Smooth muscle cell (in vitro differentiated cells): Measurements from ENCODE around the gene EMD. TPM values are rescaled to one million over a fixed set of nuclear protein-coding genes. Genes with fewer than 3 reads are reported as not detected.
A peak's percentile ranks its signal among the peaks of the same experiment; 100 is the strongest.

ENCODE experiments used
- DNase-seq: peaks from one replicate; lab custom pipeline; 2025; ENCODE audit not compliant: unreplicated experiment; lab: John Stamatoyannopoulos, UW
- H2AFZ ChIP-seq: fragments of 200-600 bp; sonication (generic); 2 replicates; pipeline ENCODE4 v1.6.0; 2016; ENCODE audit warnings: antibody characterized with exemption, low read depth, mild to moderate bottlenecking
- H3F3A ChIP-seq: fragments of 200-600 bp; sonication (generic); 2 replicates; pipeline ENCODE4 v1.6.0; 2017; ENCODE audit warnings: antibody characterized with exemption, low read depth
- H3K27ac ChIP-seq: fragments of 200-600 bp; sonication (generic); 2 replicates; pipeline ENCODE4 v1.5.1; 2016; ENCODE audit warnings: low read depth, mild to moderate bottlenecking
- H3K27me3 ChIP-seq: fragments of 200-600 bp; sonication (generic); 2 replicates; pipeline ENCODE4 v1.6.1; 2016; ENCODE audit warnings: low read depth, mild to moderate bottlenecking
- H3K36me3 ChIP-seq: fragments of 200-600 bp; sonication (generic); 2 replicates; pipeline ENCODE4 v1.5.1; 2016; ENCODE audit warnings: low read depth
- H3K4me1 ChIP-seq: fragments of 200-600 bp; sonication (generic); 2 replicates; pipeline ENCODE4 v1.5.1; 2016; ENCODE audit warnings: low read depth
- H3K4me2 ChIP-seq: fragments of 200-600 bp; sonication (generic); 2 replicates; pipeline ENCODE4 v1.6.0; 2016; ENCODE audit warnings: mild to moderate bottlenecking
- H3K4me3 ChIP-seq: fragments of 200-600 bp; sonication (generic); 2 replicates; pipeline ENCODE4 v1.5.1; 2016; ENCODE audit warnings: mild to moderate bottlenecking
- H3K79me2 ChIP-seq: fragments of 200-600 bp; sonication (generic); 2 replicates; pipeline ENCODE4 v1.6.0; 2016; ENCODE audit warnings: low read depth, mild to moderate bottlenecking
- H3K9ac ChIP-seq: fragments of 200-600 bp; sonication (generic); 2 replicates; pipeline ENCODE4 v1.6.0; 2016; ENCODE audit warnings: low read depth
- H3K9me3 ChIP-seq: fragments of 200-600 bp; sonication (generic); replicated peaks from 2 replicates; pipeline ENCODE4 v1.5.1; 2016; ENCODE audit warnings: low read depth
- H4K20me1 ChIP-seq: fragments of 200-600 bp; sonication (generic); 2 replicates; pipeline ENCODE4 v1.6.0; 2016; ENCODE audit warnings: low read depth
- CTCF ChIP-seq: fragments of 200-600 bp; sonication (generic); IDR thresholded peaks from 2 replicates; pipeline ENCODE4 v1.5.1; 2017; ENCODE audit warnings: borderline replicate concordance, mild to moderate bottlenecking, antibody characterized with exemption; ENCODE audit not compliant: insufficient read depth, poor library complexity, severe bottlenecking
- WGBS: methylation state at CpG from one replicate; pipeline ENCODE4 v1.1.7; 2016; ENCODE audit warnings: low lambda C conversion rate; 5-methylcytosine and 5-hydroxymethylcytosine counted together
- polyA plus RNA-seq: library from polyadenylated mRNA; unstranded; fragments of >200 nt; fragmentation: Nextera tagmentation; extraction: Ambion mirVana; gene quantifications from 2 replicates; pipeline ENCODE4 v1.2.1, GENCODE V29; 2016
- total RNA-seq: library from RNA; depleted of rRNA; stranded (reverse); fragments of >200 nt; gene quantifications from 2 replicates; pipeline ENCODE4 v1.2.3, GENCODE V29; 2014

EMD gene
- total and polyA plus RNA-seq, 2 experiments from 2014 or later = 61.4 to 63.9 TPM

GRCh38 chrX:154426916-154427770 is 48.0 kb downstream of the EMD start:
- 92% methylated on average over 13 of the region's 13 CpGs for WGBS
- Histone ChIP-seq H3K9ac (no peak overlapping the region), H3K79me2 (peaks cover 15% of the 10 kb centered on the region), H3K9me3 (no peaks in the 10 kb centered on the region), H3F3A (no peaks in the 10 kb centered on the region), H3K4me2 (no peak overlapping the region), H3K36me3 (no peaks in the 10 kb centered on the region), H4K20me1 (no peaks in the 10 kb centered on the region), H3K27me3 (no peaks in the 10 kb centered on the region), H2AFZ (no peak overlapping the region), H3K4me3 (no peak overlapping the region), H3K27ac (no peak overlapping the region), H3K4me1 (no peaks in the 10 kb centered on the region)
- no peak for DNase-seq
- TF ChIP-seq CTCF = no peak

DNA sequence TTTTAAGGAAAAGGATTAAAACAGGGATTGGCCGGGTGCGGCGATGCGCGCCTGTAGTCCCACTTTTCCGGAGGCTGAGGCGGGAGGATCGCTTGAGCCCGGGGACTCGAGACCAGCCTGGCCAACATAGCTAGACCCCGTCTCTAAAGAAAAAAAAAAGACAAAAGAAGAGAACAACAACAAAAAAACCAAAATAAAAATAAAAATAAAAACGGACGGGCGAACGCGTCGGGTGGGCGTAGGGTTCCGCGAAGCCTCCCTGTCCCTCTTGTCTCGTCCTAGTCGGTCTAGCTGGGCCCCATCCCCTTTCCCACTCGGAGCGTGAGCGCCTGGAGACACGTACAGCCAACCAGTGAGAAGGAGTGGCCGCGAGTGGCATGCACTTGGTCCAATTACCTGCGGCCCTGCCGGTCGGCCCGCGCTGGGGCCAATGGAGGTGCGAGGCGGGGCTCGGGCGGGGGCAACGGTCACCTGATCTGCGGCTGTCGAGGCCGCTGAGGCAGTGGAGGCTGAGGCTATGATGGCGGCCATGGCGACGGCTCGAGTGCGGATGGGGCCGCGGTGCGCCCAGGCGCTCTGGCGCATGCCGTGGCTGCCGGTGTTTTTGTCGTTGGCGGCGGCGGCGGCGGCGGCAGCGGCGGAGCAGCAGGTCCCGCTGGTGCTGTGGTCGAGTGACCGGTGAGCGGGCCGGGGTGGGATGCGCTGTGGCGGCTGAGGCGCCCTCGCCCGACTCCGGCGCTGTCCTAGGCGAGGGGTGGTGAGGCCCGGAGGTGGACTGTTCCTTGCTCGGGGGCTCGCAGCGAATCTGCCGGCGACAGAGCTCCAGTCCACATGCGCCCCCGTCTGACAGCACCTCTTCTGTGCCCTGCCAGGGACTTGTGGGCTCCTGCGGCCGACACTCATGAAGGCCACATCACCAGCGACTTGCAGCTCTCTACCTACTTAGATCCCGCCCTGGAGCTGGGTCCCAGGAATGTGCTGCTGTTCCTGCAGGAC is 49.4 kb downstream of the EMD start, which contains the start of gene ATP6AP1:
TSS of gene ATP6AP1 (plus strand) at position 502 of the 996 bp plus-strand sequence. CDS start at position 518, 16 bp downstream.
- 39% methylated on average over 73 of the region's 87 CpGs for WGBS
- peak within 1 kb of the TSS; percentile 66 for H3K4me3 ChIP-seq
- H3K36me3 ChIP-seq = no peaks in the 10 kb centered on the region
- peak within 1 kb of the TSS; percentile 77 for H2AFZ ChIP-seq
- no peaks in the 10 kb centered on the region for H3F3A ChIP-seq
- DNase-seq = peak; percentile 55
- peak within 1 kb of the TSS; percentile 86 for H3K4me2 ChIP-seq
- H3K27ac ChIP-seq = no peak within 1 kb of the TSS
- no peak for TF ChIP-seq CTCF
- no peaks in the 10 kb centered on the region for H3K9me3 ChIP-seq
- no peaks in the 10 kb centered on the region for H3K27me3 ChIP-seq
- peaks cover 15% of the 10 kb centered on the region for H3K79me2 ChIP-seq
- peak within 1 kb of the TSS; percentile 60 for H3K9ac ChIP-seq
- H3K4me1 ChIP-seq = no peaks in the 10 kb centered on the region
- no peaks in the 10 kb centered on the region for H4K20me1 ChIP-seq

DNA sequence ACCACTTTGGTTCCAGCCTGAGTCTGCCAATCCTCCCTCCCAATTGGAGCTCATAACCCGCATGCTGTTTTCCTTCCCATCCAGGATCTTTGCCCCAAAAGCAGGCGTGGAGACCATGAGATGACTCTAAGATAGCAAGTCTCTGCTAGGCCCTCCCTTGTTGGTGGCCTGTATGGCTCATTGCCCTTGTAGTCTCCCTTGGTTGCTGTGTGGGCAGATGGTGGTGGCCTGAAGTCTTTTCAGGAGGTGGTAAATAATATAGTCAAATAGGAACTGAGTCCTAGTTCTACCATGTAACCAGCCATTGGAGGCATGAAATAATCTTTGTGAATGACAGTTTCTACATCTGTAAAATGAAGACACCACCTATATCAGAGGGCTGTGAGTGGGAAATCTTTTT is 50.6 kb downstream of the EMD start:
- no peaks in the 10 kb centered on the region for H3F3A ChIP-seq
- no peak overlapping the region for H3K27ac ChIP-seq
- no peak for DNase-seq
- no peaks in the 10 kb centered on the region for H3K27me3 ChIP-seq
- peaks cover 15% of the 10 kb centered on the region for H3K79me2 ChIP-seq
- 81% methylated on average over 2 of the region's 2 CpGs for WGBS
- no peak overlapping the region for H2AFZ ChIP-seq
- no peak overlapping the region for H3K9ac ChIP-seq
- no peaks in the 10 kb centered on the region for H4K20me1 ChIP-seq
- TF ChIP-seq CTCF = no peak
- peak overlapping the region; percentile 86 for H3K4me2 ChIP-seq
- no peaks in the 10 kb centered on the region for H3K4me1 ChIP-seq
- no peaks in the 10 kb centered on the region for H3K36me3 ChIP-seq
- no peaks in the 10 kb centered on the region for H3K9me3 ChIP-seq
- H3K4me3 ChIP-seq = peak overlapping the region; percentile 66
